Aorta (tissue), 5 donors: ENCODE measurements around the gene AP1G1. TPM values are rescaled to one million over a fixed set of nuclear protein-coding genes. Genes with fewer than 3 reads are reported as not detected.

Experiments used
- ATAC-seq: fragments of 200-7000 bp; cut with Tn5 transposase; one replicate; pipeline ENCODE4 v1.9.1; 2022; ENCODE audit warnings: moderate library complexity; ENCODE audit not compliant: low FRiP score
- DNase-seq, 2 donors: peaks; one replicate each; pipeline ENCODE4 v3.0.0-alpha.2; 2020
- H3K27ac ChIP-seq, 2 donors: one replicate each; pipeline ENCODE4 v1.5.1; 2013; ENCODE audit warnings: low read length in 2 of 2, mild to moderate bottlenecking in 2 of 2, moderate library complexity in 2 of 2, control low read depth in 1 of 2, inconsistent platforms in 1 of 2, low read depth in 1 of 2
- H3K27me3 ChIP-seq, 2 donors: one replicate each; pipeline ENCODE4 v1.6.1; 2013; ENCODE audit warnings: control low read depth in 1 of 2, low read length in 1 of 2, mild to moderate bottlenecking in 1 of 2, moderate library complexity in 1 of 2; ENCODE audit not compliant: insufficient read depth in 2 of 2, control insufficient read depth in 1 of 2
- H3K36me3 ChIP-seq, 2 donors: one replicate each; pipeline ENCODE4 v1.6.1; 2013; ENCODE audit warnings: control low read depth in 1 of 2, low read length in 1 of 2, mild to moderate bottlenecking in 1 of 2; ENCODE audit not compliant: insufficient read depth in 2 of 2, control insufficient read depth in 1 of 2
- H3K4me1 ChIP-seq, 2 donors: one replicate each; pipeline ENCODE4 v1.6.1; 2013; ENCODE audit warnings: low read length in 2 of 2, control low read depth in 1 of 2, mild to moderate bottlenecking in 1 of 2, moderate library complexity in 1 of 2; ENCODE audit not compliant: insufficient read depth in 2 of 2, control insufficient read depth in 1 of 2
- H3K4me3 ChIP-seq, 2 donors: one replicate each; pipeline ENCODE4 v1.5.1; 2013; ENCODE audit warnings: low read length in 2 of 2, control low read depth in 1 of 2, mild to moderate bottlenecking in 1 of 2
- H3K9me3 ChIP-seq: one replicate; pipeline ENCODE4 v1.6.1; 2013; ENCODE audit warnings: mild to moderate bottlenecking, low read length; ENCODE audit not compliant: control insufficient read depth
- WGBS, 2 donors: extraction: QIAGEN DNeasy Blood & Tissue Kit; methylation state at CpG; one replicate each; pipeline ENCODE4 v1.1.7; 2013; 5-methylcytosine and 5-hydroxymethylcytosine counted together
- intact Hi-C, 2 donors: fragments of 100-400 bp; cut with DNase I; formaldehyde crosslinking; loops; one replicate each; pipeline versions ENCODE4 v1.14.2 to v1.15.0; 2022
- polyA plus RNA-seq, 2 donors: library from polyadenylated mRNA; stranded (reverse); fragments of 200-250 nt; gene quantifications; one replicate each; pipeline ENCODE4 v1.2.3, GENCODE V29; 2013
- total RNA-seq, 2 donors: library from RNA; stranded (reverse); fragmentation: NEBNext Ultra II Directional; extraction: Animal tissue kit (Norgen Biotek cat#: 25700); gene quantifications; one replicate each; pipeline ENCODE4 v1.2.1, GENCODE V29; 2021
- donor health status: healthy with polysubstance abuse.
- donor health status: Bipolar disorder and iron deficiency.
- donor health status: DM: no; HTN: no; CAD: no.
- donor health status: DM: no; HTN: no; CAD: no.
- donor health status: DM: yes; HTN: yes; CAD: no.

The AP1G1 gene
- total and polyA plus RNA-seq, 4 donors: 12.4 to 87.7 (median 48.2) TPM

- Histone ChIP-seq H3K4me3 (no peak overlapping the region), H3K9me3 (no peaks in the 10 kb centered on the region), H3K4me1 (no peaks in the 10 kb centered on the region), H3K27me3 (no peaks in the 10 kb centered on the region), H3K27ac (no peak overlapping the region), H3K36me3 (peaks cover 0 to 1% of the 10 kb centered on the region in 2 donors)
- intact Hi-C loops: no loop called here
- DNase-seq (no peak), ATAC-seq (no peak)
- 76 to 83% methylated on average over 5 of the region's 5 CpGs for WGBS, 2 donors
Measured at GRCh38 chr16:71778780-71779179, 29.9 kb downstream of the AP1G1 start.

- no peaks in the 10 kb centered on the region for H3K4me1 ChIP-seq
- intact Hi-C loops: no loop called here
- no peak overlapping the region for H3K4me3 ChIP-seq
- no peaks in the 10 kb centered on the region for H3K27me3 ChIP-seq
- no peak for ATAC-seq
- no peak for DNase-seq
- 97 to 98% methylated on average over 10 of the region's 10 CpGs for WGBS, 2 donors
- no peak overlapping the region for H3K27ac ChIP-seq
- H3K9me3 ChIP-seq: no peaks in the 10 kb centered on the region
- H3K36me3 ChIP-seq: peaks cover 0 to 3% of the 10 kb centered on the region in 2 donors
Measured at GRCh38 chr16:71777329-71777728, 31.3 kb downstream of the AP1G1 start.

- intact Hi-C loops: no loop called here
- Histone ChIP-seq H3K27me3 (no peaks in the 10 kb centered on the region), H3K4me3 (no peak overlapping the region), H3K4me1 (no peaks in the 10 kb centered on the region), H3K36me3 (peaks cover under 1 to 3% of the 10 kb centered on the region in 2 donors), H3K27ac (no peak overlapping the region), H3K9me3 (no peaks in the 10 kb centered on the region)
- DNase-seq (no peak), ATAC-seq (no peak)
- WGBS, 2 donors: 84 to 91% methylated on average over 4 of the region's 4 CpGs
Measured at GRCh38 chr16:71775949-71776348, 32.7 kb downstream of the AP1G1 start.

DNA sequence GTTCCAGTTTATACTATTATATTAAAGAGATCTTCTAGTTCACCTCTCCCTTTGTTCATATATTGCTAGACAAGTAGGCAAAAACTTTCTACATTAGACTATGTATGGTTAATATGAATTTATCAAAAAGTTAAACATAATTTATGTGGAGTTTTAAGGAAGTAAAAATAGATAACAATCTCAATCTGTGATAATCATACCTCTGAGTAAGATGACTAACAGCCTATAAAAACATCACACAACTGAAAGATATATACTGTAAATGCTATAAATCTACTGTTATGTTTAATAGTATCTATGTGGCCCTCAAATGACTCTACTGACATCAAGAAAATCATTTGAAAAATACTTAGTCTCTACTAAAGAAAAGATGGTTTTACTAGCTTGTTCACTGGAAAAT is 37.1 kb downstream of the AP1G1 start:
- no peak for DNase-seq
- peaks cover 3% of the 10 kb centered on the region in 2 donors for H3K36me3 ChIP-seq
- no peak overlapping the region for H3K27ac ChIP-seq
- no peak for ATAC-seq
- no peaks in the 10 kb centered on the region for H3K27me3 ChIP-seq
- H3K4me3 ChIP-seq: no peak overlapping the region
- intact Hi-C loops: no loop called here
- no peaks in the 10 kb centered on the region for H3K9me3 ChIP-seq
- no peaks in the 10 kb centered on the region for H3K4me1 ChIP-seq

- no peak overlapping the region for H3K4me3 ChIP-seq
- no peak for ATAC-seq
- WGBS, 2 donors: 83 to 96% methylated on average over 1 of the region's 1 CpG
- H3K27ac ChIP-seq: no peak overlapping the region
- peaks cover 3% of the 10 kb centered on the region in 2 donors for H3K36me3 ChIP-seq
- no peaks in the 10 kb centered on the region for H3K27me3 ChIP-seq
- DNase-seq: no peak
- H3K9me3 ChIP-seq: no peaks in the 10 kb centered on the region
- no peaks in the 10 kb centered on the region for H3K4me1 ChIP-seq
- intact Hi-C loops: no loop called here
Measured at GRCh38 chr16:71769222-71769621, 39.4 kb downstream of the AP1G1 start.

DNA sequence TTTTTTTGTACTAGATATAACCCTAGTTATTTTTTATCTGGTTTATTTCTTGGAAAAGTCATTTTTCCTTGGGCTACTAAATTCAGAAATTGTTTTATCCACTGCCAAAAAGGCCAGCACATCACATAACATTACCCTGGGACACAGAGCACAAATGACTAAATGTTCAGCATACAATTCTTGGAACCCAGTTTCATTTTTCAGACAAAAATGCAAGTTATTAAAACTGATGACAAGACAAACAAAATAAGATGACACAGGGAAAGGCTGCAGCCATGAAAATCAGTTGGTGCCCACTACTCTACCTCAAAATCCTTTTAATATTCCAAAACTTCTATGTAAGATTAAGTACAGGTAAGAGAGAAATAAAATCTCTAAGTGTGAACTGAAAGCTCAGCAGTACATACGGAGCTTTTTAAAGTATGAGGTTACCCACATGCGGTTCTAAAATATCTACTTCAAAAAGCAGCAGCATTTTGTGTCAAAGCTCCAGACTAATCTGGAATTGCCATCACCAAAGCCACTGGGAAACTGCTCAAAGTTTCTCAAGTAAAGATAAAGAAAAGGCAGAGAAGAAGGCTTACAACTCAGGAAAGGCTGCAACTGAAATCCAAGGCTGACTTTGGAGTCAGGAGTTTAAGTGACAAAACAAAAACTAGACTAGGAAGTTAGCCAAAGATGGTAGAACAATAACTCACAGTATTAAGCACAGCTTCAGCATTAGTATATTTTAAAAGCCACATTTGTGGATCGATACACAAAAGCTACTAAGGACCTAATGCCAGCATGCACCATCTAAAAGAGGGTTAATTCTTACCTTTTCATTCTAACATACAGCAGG is 41.4 kb downstream of the AP1G1 start:
- H3K27me3 ChIP-seq: no peaks in the 10 kb centered on the region
- intact Hi-C loops: no loop called here
- H3K36me3 ChIP-seq: peaks cover 2 to 9% of the 10 kb centered on the region in 2 donors
- no peaks in the 10 kb centered on the region for H3K4me1 ChIP-seq
- H3K4me3 ChIP-seq: no peak overlapping the region
- H3K9me3 ChIP-seq: no peaks in the 10 kb centered on the region
- no peak overlapping the region for H3K27ac ChIP-seq
- DNase-seq (no peak), ATAC-seq (no peak)
- WGBS, 2 donors: 40 to 46% methylated on average over 3 of the region's 3 CpGs

DNA sequence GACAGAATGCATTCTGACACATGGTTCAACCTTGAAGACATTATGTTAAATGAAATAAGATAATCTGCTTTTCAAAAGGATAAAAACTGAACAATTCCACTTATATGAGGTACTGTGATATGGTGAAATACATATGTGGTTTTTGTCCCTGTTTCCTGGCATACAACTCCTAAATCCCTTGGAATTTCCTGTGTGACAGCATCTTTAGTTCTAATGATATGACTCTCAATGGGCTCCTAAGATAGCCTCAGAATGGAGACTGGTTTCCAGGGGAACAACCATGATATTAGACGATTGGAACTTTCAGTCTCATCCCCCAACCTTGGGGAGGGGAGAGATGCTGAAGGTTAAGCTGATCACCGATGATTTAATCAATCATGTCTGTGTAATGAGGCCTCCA is 46.4 kb downstream of the AP1G1 start:
- Histone ChIP-seq H3K36me3 (peaks cover 2 to 7% of the 10 kb centered on the region in 2 donors), H3K4me3 (no peak overlapping the region), H3K4me1 (no peaks in the 10 kb centered on the region), H3K27ac (no peak overlapping the region), H3K9me3 (no peaks in the 10 kb centered on the region), H3K27me3 (no peaks in the 10 kb centered on the region)
- 76 to 77% methylated on average over 2 of the region's 2 CpGs for WGBS, 2 donors
- intact Hi-C loops: no loop called here
- no peak for ATAC-seq
- DNase-seq: no peak

- Histone ChIP-seq H3K27me3 (no peaks in the 10 kb centered on the region), H3K4me1 (no peaks in the 10 kb centered on the region), H3K9me3 (no peaks in the 10 kb centered on the region), H3K4me3 (no peak overlapping the region), H3K36me3 (peaks cover 2 to 7% of the 10 kb centered on the region in 2 donors), H3K27ac (no peak overlapping the region)
- intact Hi-C loops: no loop called here
- no peak for ATAC-seq
- DNase-seq: no peak
- 96 to 98% methylated on average over 2 of the region's 2 CpGs for WGBS, 2 donors
Measured at GRCh38 chr16:71761097-71761496, 47.5 kb downstream of the AP1G1 start.

DNA sequence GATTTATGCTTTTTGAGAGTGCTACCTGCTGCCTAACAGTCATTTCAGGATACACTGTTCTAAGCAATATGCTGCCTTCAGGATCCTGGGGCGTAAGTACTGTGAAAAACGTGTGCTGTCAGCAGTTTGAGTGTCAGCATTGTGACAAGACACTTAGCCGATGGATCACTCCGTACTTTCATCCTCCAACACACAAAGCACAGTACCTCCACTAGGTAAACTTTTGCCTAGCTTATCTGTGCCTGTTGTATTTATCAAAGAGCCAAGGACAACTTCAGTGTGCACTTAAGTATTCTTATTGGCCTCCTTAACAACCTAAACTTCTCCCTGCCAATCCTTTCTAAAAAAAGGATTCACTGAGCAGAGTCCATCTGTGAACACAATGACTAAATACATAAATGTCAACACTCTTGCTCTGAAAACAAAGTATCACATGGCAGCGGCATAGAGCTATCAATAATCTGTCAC is 50.3 kb downstream of the AP1G1 start:
- no peak for DNase-seq
- ATAC-seq: no peak
- Histone ChIP-seq H3K4me1 (no peaks in the 10 kb centered on the region), H3K27me3 (no peaks in the 10 kb centered on the region), H3K9me3 (no peaks in the 10 kb centered on the region), H3K36me3 (peaks cover 2 to 10% of the 10 kb centered on the region in 2 donors), H3K4me3 (no peak overlapping the region), H3K27ac (no peak overlapping the region)
- 71 to 77% methylated on average over 5 of the region's 5 CpGs for WGBS, 2 donors
- intact Hi-C loops: loop anchor here in 1 of 2 donors (10.0 kb wide), 1 partner anchor 74 kb away; no protein-coding TSS in a partner anchor
